Fibroblast of skin of right biceps (primary cell): ENCODE results near the gene RARRES2.
"Not testable (repeated sequence)": the region's sequence is repeated elsewhere in the genome, so short reads cannot be mapped to it uniquely, and the experiment has no call there.

ENCODE experiments used
- DNase-seq: peaks from one replicate; pipeline ENCODE4 v3.0.0-alpha.2; 2013

RARRES2 gene

GRCh38 chr7:150313870-150314269 is 27.6 kb downstream of the RARRES2 start:
- DNase-seq, result no peak

GRCh38 chr7:150313367-150313809 is 28.0 kb downstream of the RARRES2 start:
- DNase-seq, result no peak

GRCh38 chr7:150312649-150313366 is 28.6 kb downstream of the RARRES2 start:
- peak; percentile 32 for DNase-seq

GRCh38 chr7:150311711-150312110 is 29.7 kb downstream of the RARRES2 start:
- DNase-seq, result no peak

GRCh38 chr7:150311146-150311545 is 30.3 kb downstream of the RARRES2 start:
- DNase-seq, result no peak

- DNase-seq, result no peak
Measured at GRCh38 chr7:150308575-150308974, 32.9 kb downstream of the RARRES2 start.

GRCh38 chr7:150307904-150308303 is 33.5 kb downstream of the RARRES2 start:
- DNase-seq, result no peak

- no peak for DNase-seq
Measured at GRCh38 chr7:150307129-150307528, 34.3 kb downstream of the RARRES2 start.

GRCh38 chr7:150306377-150306776 is 35.1 kb downstream of the RARRES2 start:
- not testable (repeated sequence) for DNase-seq

- not testable (repeated sequence) for DNase-seq
Measured at GRCh38 chr7:150305903-150306284, 35.5 kb downstream of the RARRES2 start.

GRCh38 chr7:150305259-150305902 is 36.0 kb downstream of the RARRES2 start:
- DNase-seq, result not testable (repeated sequence)

- not testable (repeated sequence) for DNase-seq
Measured at GRCh38 chr7:150304499-150305258, 36.8 kb downstream of the RARRES2 start.

- DNase-seq, result peak; percentile 37
Measured at GRCh38 chr7:150302908-150303310, 38.5 kb downstream of the RARRES2 start.

- DNase-seq, result not testable (repeated sequence)
Measured at GRCh38 chr7:150297978-150298377, 43.5 kb downstream of the RARRES2 start.

- not testable (repeated sequence) for DNase-seq
Measured at GRCh38 chr7:150296802-150297201, 44.6 kb downstream of the RARRES2 start.

- DNase-seq, result not testable (repeated sequence)
Measured at GRCh38 chr7:150295614-150296013, 45.8 kb downstream of the RARRES2 start.

- DNase-seq, result not testable (repeated sequence)
Measured at GRCh38 chr7:150295027-150295426, 46.4 kb downstream of the RARRES2 start.

- DNase-seq, result not testable (repeated sequence)
Measured at GRCh38 chr7:150290317-150290716, 51.1 kb downstream of the RARRES2 start.

- DNase-seq, result not testable (repeated sequence)
Measured at GRCh38 chr7:150288816-150289215, 52.6 kb downstream of the RARRES2 start.
